Measurements from ENCODE around the gene IFNL1. TPM values are rescaled to one million over a fixed set of nuclear protein-coding genes. Genes with fewer than 3 reads are reported as not detected.
"Not testable (repeated sequence)": the region's sequence is repeated elsewhere in the genome, so short reads cannot be mapped to it uniquely, and the experiment has no call there.

IFNL1 gene
- total RNA-seq, 4 donors from 2014 or later, result not detected

DNA sequence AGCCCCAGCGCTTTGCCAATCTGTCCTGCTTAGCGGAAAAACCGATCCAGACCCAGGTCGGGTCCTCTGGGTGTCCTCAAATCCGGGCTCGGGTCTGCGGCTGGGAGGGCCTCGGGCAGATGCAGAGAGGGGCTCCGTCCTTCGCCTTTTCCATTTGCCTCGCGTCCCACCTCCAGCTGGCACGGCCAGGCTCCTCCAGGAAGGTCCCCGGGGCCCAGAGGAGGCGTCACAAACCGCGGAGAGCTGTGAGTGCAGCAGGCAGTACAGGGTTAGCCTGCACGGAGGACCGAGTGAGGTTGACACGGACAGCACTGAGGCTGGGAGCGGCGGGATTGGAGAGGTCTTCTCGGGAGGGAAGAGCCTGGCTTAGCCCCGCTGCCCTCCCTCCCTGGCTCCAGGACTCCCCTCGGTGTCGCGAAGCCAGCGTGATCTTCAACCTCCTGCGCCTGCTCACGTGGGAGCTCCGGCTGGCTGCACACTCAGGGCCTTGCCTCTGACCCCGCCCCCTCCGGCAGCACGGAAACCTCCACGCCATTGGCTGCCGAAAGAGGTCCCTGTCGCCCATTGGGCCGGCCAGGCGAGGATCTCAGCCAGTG is 30.8 kb upstream of the IFNL1 start:
- no peak overlapping the region for H3K27ac ChIP-seq
- H3K4me3 ChIP-seq (replicated peaks in 1 of 3), result no peak overlapping the region
- DNase-seq, result no peak
- peaks cover 0 to 17% of the 10 kb centered on the region in 2 donors for H3K4me1 ChIP-seq
- H3K36me3 ChIP-seq, result no peaks in the 10 kb centered on the region
- TF ChIP-seq, protein P1, sequence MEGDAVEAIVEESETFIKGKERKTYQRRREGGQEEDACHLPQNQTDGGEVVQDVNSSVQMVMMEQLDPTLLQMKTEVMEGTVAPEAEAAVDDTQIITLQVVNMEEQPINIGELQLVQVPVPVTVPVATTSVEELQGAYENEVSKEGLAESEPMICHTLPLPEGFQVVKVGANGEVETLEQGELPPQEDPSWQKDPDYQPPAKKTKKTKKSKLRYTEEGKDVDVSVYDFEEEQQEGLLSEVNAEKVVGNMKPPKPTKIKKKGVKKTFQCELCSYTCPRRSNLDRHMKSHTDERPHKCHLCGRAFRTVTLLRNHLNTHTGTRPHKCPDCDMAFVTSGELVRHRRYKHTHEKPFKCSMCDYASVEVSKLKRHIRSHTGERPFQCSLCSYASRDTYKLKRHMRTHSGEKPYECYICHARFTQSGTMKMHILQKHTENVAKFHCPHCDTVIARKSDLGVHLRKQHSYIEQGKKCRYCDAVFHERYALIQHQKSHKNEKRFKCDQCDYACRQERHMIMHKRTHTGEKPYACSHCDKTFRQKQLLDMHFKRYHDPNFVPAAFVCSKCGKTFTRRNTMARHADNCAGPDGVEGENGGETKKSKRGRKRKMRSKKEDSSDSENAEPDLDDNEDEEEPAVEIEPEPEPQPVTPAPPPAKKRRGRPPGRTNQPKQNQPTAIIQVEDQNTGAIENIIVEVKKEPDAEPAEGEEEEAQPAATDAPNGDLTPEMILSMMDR (IDR thresholded peaks at IDR 0.05), result no peak
- no peak for TF ChIP-seq POLR2A (IDR thresholded peaks at IDR 0.05)
- no peaks in the 10 kb centered on the region for H3K9me3 ChIP-seq
- intact Hi-C loops (cut with DNase I), result no loop called here
- WGBS, 2 donors, result 40 to 56% methylated on average over 3 to 8 of the region's 39 CpGs
- H3K27me3 ChIP-seq, result peaks cover 17% of the 10 kb centered on the region

DNA sequence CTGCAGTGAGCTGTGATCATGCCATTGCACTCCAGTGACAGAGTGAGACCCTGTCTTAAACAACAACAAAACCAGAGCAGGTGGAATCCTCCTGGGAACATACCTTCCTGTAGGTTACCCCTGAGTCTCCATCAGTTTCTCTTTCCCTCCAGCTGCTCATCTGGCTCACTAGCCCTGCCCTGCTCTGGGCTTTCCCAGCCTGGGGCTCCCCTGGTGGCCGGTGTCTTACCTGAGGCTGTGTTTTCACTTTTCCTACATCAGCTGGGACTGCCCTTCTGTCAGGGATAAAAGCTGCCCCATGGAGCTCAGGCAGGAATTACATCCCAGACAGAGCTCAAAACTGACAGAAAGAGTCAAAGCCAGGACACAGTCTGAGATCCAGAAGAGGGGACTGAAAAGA is 28.1 kb upstream of the IFNL1 start, which contains the start of gene IFNL2:
Gene IFNL2, plus strand, starts transcription at position 312 of the 400 bp plus-strand sequence. CDS start 173 bp downstream, outside the sequence.
- H3K27ac ChIP-seq; H3K4me3 ChIP-seq (replicated peaks in 1 of 3); H3K9me3 ChIP-seq; intact Hi-C loops (cut with DNase I); H3K36me3 ChIP-seq; DNase-seq: not testable (repeated sequence)
- Histone ChIP-seq H3K4me1 (peaks cover 0 to 17% of the 10 kb centered on the region in 2 donors), H3K27me3 (peaks cover 17% of the 10 kb centered on the region)
- no CpG with 5 or more reads among the region's 1 CpG for WGBS, 2 donors

DNA sequence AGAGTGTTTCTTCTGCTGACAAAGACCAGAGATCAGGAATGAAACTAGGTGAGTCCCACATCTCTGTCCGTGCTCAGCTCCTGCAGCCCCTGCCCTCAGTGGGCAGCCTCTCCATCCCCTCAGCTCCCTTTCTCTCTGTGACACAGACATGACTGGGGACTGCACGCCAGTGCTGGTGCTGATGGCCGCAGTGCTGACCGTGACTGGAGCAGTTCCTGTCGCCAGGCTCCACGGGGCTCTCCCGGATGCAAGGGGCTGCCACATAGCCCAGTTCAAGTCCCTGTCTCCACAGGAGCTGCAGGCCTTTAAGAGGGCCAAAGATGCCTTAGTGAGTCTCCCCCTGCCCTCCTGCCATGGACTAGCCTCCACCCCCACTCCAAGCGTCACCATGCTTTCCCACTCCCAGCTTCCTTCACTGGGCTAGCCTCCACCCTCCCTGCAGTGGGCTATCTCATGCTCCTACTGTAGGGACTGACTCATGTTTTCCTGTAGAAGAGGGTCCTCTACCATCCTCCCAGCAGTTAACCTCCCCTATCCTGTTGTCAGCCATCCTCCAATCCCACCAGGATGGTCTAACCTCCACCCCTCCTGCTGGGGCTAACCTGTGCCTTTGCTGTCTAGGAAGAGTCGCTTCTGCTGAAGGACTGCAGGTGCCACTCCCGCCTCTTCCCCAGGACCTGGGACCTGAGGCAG is 27.5 kb upstream of the IFNL1 start:
- H3K4me3 ChIP-seq (replicated peaks in 1 of 3); H3K9me3 ChIP-seq; H3K27ac ChIP-seq; DNase-seq; intact Hi-C loops (cut with DNase I); H3K36me3 ChIP-seq: not testable (repeated sequence)
- Histone ChIP-seq H3K27me3 (peaks cover 17% of the 10 kb centered on the region), H3K4me1 (peaks cover 0 to 17% of the 10 kb centered on the region in 2 donors)
- 74 to 77% methylated on average over 3 to 8 of the region's 10 CpGs for WGBS, 2 donors

DNA sequence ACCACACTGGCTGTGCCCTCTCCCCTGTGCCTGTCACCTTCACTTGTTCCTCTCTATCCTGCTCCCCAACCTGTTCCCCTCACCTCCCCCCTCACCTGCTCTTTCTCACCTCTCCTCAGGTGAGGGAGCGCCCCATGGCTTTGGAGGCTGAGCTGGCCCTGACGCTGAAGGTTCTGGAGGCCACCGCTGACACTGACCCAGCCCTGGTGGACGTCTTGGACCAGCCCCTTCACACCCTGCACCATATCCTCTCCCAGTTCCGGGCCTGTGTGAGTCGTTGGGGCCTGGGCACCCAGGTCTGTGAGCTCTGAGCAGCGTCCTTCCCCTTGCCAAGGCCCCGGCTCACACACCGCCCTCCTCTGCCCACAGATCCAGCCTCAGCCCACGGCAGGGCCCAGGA is 26.8 kb upstream of the IFNL1 start:
- peaks cover 14% of the 10 kb centered on the region for H3K27me3 ChIP-seq
- H3K4me3 ChIP-seq (replicated peaks in 1 of 3); H3K9me3 ChIP-seq; H3K36me3 ChIP-seq; intact Hi-C loops (cut with DNase I); H3K27ac ChIP-seq; DNase-seq: not testable (repeated sequence)
- peaks cover 0 to 12% of the 10 kb centered on the region in 2 donors for H3K4me1 ChIP-seq
- 57 to 65% methylated on average over 7 to 10 of the region's 10 CpGs for WGBS, 2 donors

DNA sequence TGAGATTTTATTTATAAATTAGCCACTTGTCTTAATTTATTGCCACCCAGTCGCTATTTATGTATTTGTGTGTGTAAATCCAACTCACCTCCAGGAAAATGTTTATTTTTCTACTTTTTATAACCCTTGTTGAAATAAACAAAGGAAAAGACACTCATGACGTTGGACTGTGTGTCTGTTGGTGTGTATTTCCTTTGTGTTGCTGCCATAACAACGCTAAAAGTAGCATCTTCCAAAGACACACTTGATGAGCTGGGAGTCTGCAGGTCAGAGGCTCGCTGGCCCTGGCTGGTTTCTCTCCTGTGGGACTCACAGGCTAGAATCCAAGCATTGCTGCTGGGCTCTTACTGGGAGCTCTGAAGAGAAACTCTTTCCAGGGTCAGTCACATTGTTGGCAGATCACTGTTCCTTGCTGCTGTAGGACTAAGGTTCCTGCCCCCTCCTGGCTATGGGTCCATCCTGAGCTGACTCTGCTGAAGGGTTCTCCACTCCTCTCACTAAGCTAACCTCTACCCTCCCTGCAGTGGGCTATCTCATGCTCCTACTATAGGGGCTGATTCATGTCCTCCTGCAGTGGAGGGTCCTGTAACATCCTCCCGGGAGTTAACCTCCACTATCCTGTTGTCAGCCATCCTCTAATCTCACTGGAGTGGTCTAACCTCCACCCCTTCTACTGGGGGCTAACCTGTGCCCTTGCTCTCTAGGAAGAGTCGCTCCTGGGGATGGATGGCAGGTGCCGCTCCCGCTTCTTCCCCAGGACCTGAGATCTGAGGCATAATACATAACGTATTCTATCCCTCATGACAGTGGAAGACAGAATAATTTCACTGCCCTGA is 26.0 kb upstream of the IFNL1 start:
- WGBS, 2 donors, result 71 to 75% methylated on average over 9 of the region's 9 CpGs
- no peak overlapping the region for H3K4me3 ChIP-seq (replicated peaks in 1 of 3)
- no peaks in the 10 kb centered on the region for H3K9me3 ChIP-seq
- TF ChIP-seq POLR2A (IDR thresholded peaks at IDR 0.05), result no peak
- TF ChIP-seq, protein P1 (IDR thresholded peaks at IDR 0.05), result no peak
- no peak for DNase-seq
- H3K27ac ChIP-seq, result no peak overlapping the region
- H3K27me3 ChIP-seq, result peaks cover 5% of the 10 kb centered on the region
- intact Hi-C loops (cut with DNase I), result no loop called here
- no peaks in the 10 kb centered on the region for H3K36me3 ChIP-seq
- peaks cover 0 to 3% of the 10 kb centered on the region in 2 donors for H3K4me1 ChIP-seq

DNA sequence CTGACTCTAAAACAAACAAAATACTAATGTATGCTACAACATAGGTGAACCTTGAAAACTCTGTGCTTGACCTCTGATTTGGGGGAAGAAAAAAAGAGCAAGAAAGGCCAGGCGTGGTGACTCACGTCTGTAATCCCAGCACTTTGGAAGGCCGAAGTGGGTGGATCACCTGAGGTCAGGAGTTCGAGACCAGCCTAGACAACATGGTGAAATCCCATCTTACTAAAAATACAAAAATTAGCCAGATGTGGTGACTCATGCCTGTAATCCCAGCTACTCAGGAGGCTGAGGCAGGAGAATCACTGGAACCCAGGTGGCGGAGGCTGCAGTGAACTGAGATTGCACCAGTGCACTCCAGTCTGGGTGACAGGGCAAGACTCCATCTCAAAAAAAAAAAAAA is 22.3 kb upstream of the IFNL1 start:
- H3K27ac ChIP-seq; H3K36me3 ChIP-seq; DNase-seq; H3K27me3 ChIP-seq; H3K4me3 ChIP-seq (replicated peaks in 1 of 3); H3K9me3 ChIP-seq; intact Hi-C loops (cut with DNase I); H3K4me1 ChIP-seq: not testable (repeated sequence)
- WGBS, 2 donors, result 87 to 88% methylated on average over 5 of the region's 5 CpGs

Measured in thyroid gland (tissue), 4 donors.